LoVo (cell line): ENCODE measurements around the gene MT1M.
A peak's percentile ranks its signal among the peaks of the same experiment; 100 is the strongest.
"Not testable (repeated sequence)": the region's sequence is repeated elsewhere in the genome, so short reads cannot be mapped to it uniquely, and the experiment has no call there.

Experiments
- DNase-seq: peaks from one replicate; pipeline ENCODE4 v3.0.0-alpha.2; 2016; ENCODE audit warnings: low spot score

Gene MT1M

DNA sequence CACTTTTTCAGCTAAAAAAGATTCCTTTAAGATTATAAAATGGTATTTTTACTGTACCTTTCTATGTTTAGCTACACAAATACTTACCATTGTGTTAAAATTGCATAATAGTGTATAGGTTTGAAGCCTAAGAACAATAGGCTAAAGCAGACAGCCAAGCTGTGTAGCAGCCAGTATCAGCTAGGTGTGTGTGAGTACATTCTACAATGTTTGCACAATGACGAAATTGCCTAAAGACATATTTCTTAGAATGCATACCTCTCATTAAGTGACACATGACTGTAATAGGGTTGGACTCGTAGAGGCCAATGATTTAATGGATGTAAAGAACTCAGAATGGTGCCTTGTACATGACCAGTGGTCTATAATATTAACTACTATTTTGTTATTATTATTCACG is 17.4 kb downstream of the MT1M start:
- no peak for DNase-seq

DNA sequence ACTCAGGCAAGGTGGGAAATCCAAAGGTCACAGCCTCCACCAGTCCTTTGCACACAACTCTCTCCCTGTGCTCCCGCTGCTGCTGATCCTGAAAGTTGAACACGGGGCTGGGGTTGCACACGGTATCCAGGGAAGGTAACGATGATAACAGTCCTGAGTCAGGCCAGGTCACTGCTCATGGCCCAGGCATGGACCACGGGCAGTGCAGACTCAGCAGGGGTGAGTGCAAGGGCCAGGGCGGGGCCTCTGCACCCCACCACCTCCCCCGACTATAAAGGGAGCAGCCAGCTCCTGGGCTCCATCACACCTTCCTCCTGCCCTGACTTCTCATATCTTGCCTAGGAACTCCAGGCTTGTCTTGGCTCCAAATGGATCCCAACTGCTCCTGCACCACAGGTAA is 19.1 kb downstream of the MT1M start, which contains the start of gene MT1B:
TSS of gene MT1B (plus strand) at position 301 of the 400 bp plus-strand sequence. CDS start at position 369, 68 bp downstream.
- no peak for DNase-seq

DNA sequence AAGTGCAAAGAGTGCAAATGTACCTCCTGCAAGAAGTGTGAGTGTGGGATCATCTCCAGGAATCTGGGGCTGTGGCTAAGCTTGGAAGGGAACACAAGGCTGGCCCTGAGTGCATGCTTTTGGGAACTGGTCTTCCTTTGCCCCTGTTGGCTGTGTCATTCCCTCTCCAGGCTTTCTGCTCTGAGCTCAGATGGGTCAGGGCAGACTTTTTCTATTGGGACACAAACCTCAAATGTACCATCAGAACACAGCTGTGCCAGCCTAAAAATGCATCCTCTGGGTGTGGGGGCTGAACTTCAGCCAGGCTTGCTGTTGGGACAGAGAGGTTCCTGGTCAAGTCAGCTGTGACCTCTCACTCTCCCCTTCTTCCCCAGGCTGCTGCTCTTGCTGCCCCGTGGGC is 20.1 kb downstream of the MT1M start:
- DNase-seq: no peak

DNA sequence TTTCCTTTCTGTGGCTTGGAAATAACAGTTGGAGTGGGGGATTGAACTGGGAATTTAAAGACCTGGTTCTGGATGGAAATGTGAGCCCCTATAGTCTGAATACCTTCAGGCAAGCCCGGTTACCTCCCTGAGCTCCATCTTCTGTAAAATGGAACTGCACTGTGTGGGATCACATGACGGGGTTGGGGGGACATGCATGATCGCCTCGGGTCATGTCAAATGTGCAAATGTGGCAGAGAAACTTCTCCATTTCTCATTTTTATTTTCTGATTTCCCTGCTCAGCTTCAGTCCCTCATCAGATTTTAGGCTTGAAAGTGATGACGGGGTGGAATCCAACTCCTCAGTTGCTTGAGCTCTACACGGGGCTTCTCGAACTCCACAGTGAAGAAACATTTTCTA is 20.8 kb downstream of the MT1M start:
- DNase-seq: no peak

DNA sequence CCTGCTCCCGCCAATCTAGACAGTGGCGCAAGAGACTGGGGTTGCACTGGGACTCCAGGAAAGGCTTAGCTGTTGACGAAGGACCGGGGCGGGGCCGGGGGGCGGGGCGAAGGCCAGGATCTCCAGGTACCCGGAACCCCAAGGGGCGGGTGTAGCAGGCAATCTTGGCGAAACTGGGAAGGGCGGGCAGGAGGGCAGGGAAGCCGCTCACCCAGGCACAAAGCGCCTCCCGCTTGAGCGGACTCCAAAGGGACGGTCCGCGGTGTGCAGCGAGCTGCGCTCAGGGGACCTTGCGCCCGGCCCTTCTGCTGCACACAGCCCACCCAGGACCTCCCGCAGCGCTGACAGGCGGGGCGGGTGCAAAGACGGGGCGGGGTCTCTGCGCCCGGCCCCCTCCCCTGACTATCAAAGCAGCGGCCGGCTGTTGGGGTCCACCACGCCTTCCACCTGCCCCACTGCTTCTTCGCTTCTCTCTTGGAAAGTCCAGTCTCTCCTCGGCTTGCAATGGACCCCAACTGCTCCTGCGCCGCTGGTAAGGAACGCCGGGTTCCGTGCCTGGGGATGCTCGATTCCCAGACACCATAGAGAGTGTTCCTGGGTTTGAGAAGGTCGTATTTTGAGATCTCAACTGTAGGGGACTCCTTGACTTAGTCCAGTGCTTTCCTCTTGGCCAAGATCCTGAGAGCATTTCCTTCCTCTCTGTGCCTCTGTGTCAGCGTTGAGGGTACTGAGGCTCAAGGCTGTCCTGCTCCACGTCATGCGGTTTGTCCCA is 25.3 kb downstream of the MT1M start, which contains the start of gene MT1F:
TSS of gene MT1F (plus strand) at position 405 of the 772 bp plus-strand sequence. CDS start at position 505, 100 bp downstream.
- DNase-seq: peak; percentile 86

DNA sequence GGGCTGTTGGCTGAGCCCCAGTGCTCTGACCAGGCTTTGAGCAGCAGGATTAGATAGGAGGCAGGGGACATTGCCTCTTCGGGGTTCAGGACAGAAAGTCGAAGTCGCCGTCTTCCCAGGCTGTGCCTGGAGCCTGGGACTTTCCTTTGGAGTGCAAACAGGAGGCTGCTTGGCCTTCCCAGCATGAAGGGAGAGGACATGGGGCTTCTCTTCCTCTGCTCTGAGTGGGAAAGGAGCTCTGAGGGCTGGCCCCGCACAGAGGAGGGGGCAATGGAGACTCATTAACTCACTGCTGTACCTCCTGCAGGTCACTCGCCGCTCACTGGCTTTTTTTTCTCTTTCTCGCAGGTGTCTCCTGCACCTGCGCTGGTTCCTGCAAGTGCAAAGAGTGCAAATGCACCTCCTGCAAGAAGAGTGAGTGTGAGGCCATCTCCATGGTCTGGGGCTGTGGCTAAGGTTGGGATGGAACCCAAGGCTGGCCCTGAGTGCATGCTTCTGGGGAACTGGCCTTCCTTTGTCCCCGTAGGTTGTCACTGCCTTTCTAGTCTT is 25.9 kb downstream of the MT1M start:
- DNase-seq: no peak

DNA sequence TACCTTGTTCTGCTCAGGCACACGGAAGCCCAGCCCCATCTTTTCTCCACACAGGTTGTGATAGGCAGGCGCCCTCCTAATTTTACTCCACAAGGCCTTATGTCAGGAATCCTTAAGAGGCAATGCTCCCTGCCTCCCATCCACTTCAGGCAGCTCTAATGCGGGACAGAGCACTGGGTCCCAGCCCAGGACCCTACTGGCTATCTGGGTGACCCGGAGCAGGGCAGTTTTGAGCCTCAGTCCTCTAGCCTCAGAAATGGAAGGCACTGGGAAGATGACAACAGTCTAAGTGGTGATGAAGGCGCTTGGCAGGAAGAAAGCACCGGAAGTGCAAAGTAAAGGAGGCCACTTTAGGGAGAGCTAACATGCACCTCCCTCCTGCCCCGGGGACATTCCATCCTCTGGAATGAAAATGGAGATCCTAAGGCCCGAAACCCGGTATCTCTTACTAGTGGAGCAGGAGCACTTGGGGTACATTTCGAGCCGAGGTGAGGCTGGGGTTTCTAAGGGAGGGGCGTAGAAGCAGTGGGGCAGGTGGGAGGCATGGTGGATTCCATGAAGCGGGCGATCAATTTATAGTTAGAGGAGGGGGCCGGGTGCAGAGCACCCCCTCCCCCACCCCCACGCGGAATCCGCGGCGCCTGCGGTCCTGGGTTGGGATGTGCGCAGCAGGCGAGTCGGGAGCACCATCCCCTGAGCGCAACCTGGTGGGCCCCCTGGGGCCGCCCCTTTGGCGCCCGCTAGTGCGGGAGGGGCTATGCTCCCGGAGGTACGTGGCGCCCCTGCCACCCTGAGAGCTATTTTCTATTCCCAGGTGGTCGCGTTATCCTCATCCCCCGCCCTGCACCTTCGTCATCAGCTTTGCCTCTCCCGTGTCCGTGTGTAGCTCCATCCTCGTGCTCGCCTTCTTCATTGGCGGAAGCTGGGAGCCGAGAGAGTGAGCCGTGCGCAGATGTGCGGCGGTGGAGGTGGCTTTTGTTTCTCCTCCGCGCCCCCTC is 30.2 kb downstream of the MT1M start:
- no peak for DNase-seq

DNA sequence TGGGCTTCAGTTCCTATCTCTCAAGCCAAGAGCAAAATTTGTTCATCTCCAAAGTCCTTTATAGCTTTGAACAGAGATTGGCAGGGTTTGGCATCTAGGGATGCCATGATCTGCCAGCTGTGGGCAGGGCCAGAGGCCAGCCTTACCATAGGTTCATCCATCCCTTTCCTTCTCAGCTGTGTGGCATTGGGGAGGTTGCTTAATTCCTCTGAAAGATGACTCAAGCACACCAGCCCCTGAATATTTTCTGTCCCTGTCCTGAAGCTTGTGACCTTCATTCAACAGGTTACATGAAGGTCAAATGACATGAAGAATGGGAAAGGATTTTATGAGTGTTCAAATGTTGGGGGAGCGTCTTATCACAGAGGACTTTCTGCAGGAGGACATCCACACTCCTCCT is 32.0 kb downstream of the MT1M start:
- no peak for DNase-seq

DNA sequence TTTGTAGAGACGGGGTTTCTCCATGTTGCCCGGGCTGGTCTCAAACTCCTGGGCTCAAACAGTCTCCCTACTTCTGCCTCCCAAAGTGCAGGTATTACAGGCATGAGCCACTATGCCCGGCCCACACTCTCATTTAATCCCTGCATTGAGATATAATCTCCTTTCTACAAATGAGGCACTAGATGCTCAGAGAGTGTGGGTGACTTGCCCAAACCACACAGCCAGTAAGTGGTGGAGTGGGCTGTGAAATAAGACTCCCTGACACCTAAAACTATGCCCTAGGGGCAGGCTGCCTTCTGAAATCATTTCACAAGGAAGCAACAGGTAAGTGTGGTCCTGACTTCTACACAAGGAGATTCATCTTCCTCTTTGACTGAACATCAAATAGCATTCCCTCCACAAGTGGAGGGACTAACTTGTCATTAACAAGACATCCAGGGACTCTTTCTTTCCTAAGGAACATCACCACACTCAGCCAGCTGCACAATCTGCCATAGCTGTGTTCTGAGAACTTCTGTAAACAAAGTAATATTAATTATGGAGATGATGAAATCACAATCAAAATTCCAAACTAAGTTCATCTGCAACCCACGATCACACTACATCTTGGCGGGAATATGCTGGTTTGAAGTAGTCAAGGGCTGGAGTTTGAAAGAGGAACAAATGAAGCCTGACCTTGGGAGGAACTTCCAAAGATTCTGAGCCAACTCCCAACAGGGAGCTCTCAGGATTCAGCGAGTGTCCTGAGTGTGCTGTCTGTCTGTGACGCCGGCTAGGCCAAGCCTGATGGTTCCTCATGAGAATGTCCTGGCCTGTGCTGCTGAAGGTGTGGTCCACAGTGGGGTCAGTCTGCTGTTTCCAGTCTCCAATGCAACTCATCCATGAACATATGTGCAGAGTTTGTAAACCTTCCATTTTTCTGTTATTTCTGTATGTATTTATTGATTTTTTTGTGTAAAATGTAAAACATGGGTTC is 33.1 kb downstream of the MT1M start:
- DNase-seq: not testable (repeated sequence)

DNA sequence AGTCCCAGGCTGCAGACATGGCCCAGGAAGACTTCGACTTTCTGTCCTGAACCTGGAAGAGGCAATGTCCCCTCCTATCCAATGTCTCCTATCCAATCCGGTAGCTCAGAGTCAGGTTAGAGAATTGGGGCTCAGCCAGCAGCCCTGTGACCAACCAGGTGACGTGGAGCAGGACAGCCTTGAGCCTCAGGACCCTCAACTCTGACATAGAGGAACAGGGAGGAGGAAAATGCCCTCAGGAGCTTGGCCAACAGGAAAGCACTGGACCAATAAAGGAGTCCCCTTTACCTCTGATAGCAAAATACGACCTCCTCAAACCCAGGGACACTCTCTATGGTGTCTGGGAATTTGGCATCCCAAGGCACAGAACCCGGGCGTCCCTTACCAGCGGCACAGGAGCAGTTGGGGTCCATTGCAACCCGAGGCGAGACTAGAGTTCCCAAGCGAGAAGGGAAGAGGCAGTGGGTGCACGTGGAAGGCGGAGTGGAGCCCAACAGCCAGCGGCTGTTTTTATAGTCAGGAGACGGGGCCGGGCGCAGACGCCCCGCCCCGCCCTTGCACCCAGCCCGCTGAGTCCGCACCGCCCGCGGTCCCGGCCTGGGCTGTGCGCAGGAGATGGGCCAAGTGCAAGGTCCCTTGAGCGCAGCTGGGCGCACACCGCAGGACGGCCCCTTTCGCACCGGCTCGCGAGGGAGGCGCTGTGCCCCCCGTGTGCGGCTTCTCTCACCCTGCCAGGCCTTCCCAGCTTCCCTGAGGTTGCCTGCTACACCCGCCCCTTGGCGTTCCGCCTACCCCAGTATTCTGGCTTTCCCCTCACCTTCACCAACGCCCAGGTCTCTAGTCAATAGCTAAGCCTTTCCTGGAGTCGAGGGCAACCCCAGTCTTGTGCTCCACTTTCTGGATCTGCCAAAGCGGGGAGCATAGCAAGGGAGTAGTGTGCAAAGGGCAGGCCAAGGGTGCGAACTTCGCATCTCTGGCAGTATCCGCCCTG is 35.4 kb downstream of the MT1M start, which contains the start of gene MT1G:
TSS of gene MT1G (minus strand) at position 485 of the 991 bp plus-strand sequence. CDS start at position 413, 72 bp downstream.
- no peak for DNase-seq

DNA sequence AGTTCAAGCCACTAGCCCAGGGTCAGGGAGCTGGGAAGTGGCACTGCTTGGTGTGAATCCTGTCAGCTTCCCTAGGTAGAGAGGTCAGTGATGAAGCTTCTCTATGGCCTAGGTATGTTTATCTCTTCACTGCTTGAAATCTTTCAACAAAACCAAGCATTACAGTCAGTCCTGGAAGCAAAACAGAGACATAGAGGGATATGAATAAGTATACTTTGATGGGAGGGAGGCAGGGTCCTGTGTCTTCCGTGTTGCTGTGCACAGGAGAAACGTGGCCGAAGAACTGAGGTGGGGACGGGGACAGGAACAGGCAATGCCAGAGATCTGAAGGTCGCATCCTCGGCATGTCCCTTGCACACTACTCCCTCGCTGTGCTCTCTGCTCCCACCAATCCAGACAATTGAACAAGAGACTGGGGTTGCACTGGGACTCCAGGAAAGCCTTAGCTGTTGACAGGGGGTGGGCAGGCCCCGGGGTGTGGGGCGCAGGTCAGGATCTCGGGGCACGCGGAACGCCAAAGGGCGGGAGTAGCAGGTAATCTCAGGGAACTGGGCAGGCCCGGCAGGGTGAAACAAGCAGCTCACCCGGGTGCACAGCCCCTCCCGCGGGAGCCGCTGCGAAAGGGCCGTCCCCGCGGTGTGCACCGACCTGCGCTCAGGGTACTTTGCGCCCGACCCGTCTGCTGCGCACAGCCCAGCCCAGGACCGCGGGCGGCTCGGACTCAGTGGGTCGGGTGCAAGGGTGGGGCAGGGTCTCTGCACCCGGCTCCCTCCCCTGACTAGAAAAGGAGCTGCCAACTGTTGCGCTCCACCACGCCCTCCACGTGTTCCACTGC is 36.8 kb downstream of the MT1M start, which contains the start of gene MT1H:
TSS of gene MT1H (plus strand) at position 810 of the 835 bp plus-strand sequence. CDS start 71 bp downstream, outside the sequence.
- no peak for DNase-seq

DNA sequence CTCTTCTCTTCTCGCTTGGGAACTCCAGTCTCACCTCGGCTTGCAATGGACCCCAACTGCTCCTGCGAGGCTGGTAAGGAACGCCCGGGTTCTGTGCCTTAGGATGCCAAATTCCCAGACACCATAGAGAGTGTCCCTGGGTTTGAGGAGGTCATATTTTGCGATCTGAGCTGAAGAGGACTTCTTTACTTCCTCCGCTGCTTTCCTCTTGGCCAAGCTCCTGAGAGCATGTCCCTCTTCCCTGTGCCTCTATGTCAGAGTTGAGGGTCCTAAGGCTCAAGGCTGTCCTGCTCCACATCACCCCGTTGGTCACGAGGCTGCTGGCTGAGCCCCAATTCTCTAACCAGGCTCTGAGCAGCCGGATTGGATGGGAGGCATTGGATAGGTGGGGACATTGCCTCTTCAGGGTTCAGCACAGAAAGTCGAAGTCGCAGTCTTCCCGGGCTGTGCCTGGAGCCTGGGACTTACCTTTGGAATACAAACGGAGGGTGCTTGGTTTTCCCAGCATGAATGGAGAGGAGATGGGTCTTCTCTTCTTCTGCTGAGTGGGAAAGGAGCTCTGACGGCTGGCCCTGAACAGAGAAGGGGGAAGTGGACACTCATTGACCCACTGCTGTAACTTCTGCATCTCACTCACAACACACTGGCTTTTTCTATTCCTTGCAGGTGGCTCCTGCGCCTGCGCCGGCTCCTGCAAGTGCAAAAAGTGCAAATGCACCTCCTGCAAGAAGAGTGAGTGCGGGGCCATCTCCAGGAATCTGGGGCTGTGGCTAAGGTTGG is 37.6 kb downstream of the MT1M start:
- no peak for DNase-seq

DNA sequence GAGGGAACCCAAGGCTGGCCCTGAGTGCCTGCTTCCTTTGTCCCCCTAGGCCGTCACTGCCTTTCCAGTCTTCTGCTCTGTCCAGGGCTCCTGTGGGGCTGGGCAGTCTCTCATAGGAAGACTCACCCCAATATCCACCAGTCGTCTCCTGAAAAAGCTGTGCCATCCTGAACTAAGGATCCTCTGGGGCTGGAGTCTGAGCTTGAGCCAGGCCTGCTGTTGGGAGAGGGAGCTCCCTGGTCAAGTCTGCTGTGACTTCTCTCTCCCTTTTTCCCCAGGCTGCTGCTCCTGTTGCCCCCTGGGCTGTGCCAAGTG is 38.1 kb downstream of the MT1M start:
- DNase-seq: no peak

DNA sequence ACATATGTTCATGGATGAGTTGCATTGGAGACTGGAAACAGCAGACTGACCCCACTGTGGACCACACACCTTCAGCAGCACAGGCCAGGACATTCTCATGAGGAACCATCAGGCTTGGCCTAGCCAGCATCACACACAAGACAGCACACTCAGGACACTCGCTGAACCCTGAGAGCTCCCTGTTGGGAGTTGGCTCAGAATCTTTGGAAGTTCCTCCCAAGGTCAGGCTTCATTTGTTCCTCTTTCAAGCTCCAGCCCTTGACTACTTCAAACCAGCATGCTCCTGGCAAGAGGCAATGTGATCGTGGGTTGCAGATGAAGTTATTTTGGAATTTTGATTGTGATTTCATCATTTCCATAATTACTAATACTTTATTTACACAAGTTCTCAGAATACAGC is 39.2 kb downstream of the MT1M start:
- not testable (repeated sequence) for DNase-seq

DNA sequence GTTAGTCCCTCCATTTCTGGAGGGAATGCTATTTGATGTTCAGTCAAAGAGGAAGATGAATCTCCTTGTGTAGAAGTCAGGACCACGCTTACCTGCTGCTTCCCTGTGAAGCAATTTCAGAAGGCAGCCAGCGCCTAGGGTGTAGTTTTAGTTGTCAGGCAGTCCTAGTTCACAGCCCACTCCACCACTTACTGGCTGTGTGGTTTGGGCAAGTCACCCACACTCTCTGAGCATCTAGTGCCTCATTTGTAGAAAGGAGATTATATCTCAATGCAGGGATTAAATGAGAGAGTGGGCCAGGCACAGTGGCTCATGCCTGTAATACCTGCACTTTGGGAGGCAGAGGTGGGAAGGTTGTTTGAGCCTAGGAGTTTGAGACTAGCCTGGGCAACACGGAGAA is 39.7 kb downstream of the MT1M start:
- not testable (repeated sequence) for DNase-seq

DNA sequence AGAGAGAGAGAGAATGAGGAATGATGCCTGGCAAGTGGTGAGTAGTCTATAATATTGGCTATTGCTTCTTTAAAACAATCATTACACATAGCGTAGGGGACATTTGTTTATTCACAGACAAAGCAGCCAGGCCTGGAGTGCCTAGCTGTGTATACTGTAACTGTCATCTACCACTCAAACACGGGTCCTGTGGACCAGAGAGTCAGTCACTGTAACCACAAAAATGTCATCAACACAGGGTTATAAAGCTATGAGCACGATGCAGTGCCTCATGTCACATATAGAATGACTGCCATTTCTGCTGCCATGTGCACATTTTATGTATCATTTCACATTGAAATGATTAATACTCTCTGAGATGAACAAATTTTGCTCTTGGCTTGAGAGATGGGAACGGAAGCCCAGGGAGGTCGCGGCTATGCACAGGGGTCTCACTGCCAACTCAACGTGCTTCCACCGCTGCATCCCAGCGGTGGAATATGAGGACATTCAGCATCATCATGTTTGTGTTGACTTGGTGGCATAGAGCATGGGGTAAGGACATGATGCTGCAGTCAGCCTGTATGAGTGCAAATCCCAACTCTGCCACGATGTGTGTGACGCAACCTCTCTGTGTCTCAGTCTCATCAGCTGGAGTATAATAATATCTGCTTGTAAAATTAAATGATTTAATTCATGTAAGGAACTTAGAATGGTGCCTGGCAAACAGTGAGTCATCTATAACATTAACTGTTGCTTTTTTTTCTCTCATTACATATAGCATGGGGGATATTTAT is 40.5 kb downstream of the MT1M start:
- no peak for DNase-seq

DNA sequence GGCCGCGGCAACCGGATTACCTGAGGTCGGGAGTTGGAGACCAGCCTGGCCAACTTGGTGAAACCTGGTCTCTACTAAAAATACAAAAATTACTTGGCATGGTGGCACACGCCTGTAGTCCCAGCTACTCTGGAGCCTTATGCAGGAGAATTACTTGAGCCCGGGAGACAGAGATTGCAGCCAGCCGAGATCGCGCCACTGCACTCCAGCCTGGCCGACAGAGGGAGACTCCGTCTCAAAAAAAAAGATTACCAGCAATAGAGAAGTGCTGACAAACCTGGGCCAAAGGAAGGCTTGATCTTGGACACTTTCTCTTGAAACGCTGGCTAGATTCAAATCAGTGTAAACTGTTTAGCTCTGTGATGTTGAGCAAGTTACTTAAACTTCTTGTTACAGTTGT is 41.5 kb downstream of the MT1M start:
- no peak for DNase-seq
